ENCODE measurements around the gene RARS2. TPM values are rescaled to one million over a fixed set of nuclear protein-coding genes. Genes with fewer than 3 reads are reported as not detected.

RARS2 gene
- total and polyA plus RNA-seq, 2 of the 8 experiments (the other 6 are each of a cell fraction or from before 2014, with no cell fraction given), result 10.2 to 40.5 TPM

- TF ChIP-seq TBP (IDR thresholded peaks at IDR 0.05; ENCODE audit: low read depth, low read length) (no peak), RNF2 (IDR thresholded peaks at IDR 0.05; ENCODE audit: borderline replicate concordance, low read depth, low read length, missing control alignments, poor library complexity, severe bottlenecking) (no peak), CREB1 (IDR thresholded peaks at IDR 0.05) (no peak)
Measured at GRCh38 chr6:87558446-87558845, 31.3 kb downstream of the RARS2 start (continued).

Data from H1 (cell line).